Ectodermal cell (in vitro differentiated cells): ENCODE measurements around the gene CACNA1H.
"Not testable (repeated sequence)": the region's sequence is repeated elsewhere in the genome, so short reads cannot be mapped to it uniquely, and the experiment has no call there.

Experiments
- H3K27ac ChIP-seq: 2 replicates; pipeline ENCODE4 v1.7.0; 2013; ENCODE audit warnings: mild to moderate bottlenecking, low read depth, low read length; ENCODE audit not compliant: insufficient read depth, poor library complexity, severe bottlenecking
- H3K27me3 ChIP-seq: 2 replicates; pipeline ENCODE4 v1.7.0; 2013; ENCODE audit warnings: mild to moderate bottlenecking, low read length; ENCODE audit not compliant: insufficient read depth, control insufficient read depth, poor library complexity, severe bottlenecking
- H3K36me3 ChIP-seq: one replicate; pipeline ENCODE4 v1.7.0; 2013; ENCODE audit warnings: low read length; ENCODE audit not compliant: control insufficient read depth, insufficient read depth
- H3K4me1 ChIP-seq: one replicate; pipeline ENCODE4 v1.7.0; 2013; ENCODE audit warnings: low read length; ENCODE audit not compliant: control insufficient read depth, insufficient read depth
- H3K4me3 ChIP-seq: 2 replicates; pipeline ENCODE4 v1.7.0; 2013; ENCODE audit warnings: low read depth, low read length, control low read depth; ENCODE audit not compliant: insufficient read depth
- H3K9me3 ChIP-seq: 2 replicates; pipeline ENCODE4 v1.7.0; 2013; ENCODE audit warnings: mild to moderate bottlenecking, low read length, moderate library complexity; ENCODE audit not compliant: control insufficient read depth
- WGBS, 2 experiments: methylation state at CpG; one replicate each; pipeline ENCODE4 v1.1.7; 2013; ENCODE audit warnings: missing lambda C conversion rate in 2 of 2; 5-methylcytosine and 5-hydroxymethylcytosine counted together

The CACNA1H gene

GRCh38 chr16:1181404-1182315, 28.8 kb downstream of the CACNA1H start:
- H3K27me3 ChIP-seq = no peaks in the 10 kb centered on the region
- H3K9me3 ChIP-seq = no peaks in the 10 kb centered on the region
- H3K4me1 ChIP-seq = peaks cover 20% of the 10 kb centered on the region
- no peak overlapping the region for H3K4me3 ChIP-seq
- H3K36me3 ChIP-seq = no peaks in the 10 kb centered on the region
- no peak overlapping the region for H3K27ac ChIP-seq
- WGBS, 2 experiments = 82 to 84% methylated on average over 39 of the region's 39 CpGs

GRCh38 chr16:1182316-1182671, 29.4 kb downstream of the CACNA1H start:
- H3K27ac ChIP-seq = no peak overlapping the region
- WGBS, 2 experiments = 61 to 71% methylated on average over 19 of the region's 19 CpGs
- H3K36me3 ChIP-seq = no peaks in the 10 kb centered on the region
- no peaks in the 10 kb centered on the region for H3K27me3 ChIP-seq
- H3K4me1 ChIP-seq = peaks cover 19% of the 10 kb centered on the region
- no peaks in the 10 kb centered on the region for H3K9me3 ChIP-seq
- H3K4me3 ChIP-seq = no peak overlapping the region

GRCh38 chr16:1182950-1183907, 30.3 kb downstream of the CACNA1H start:
- H3K9me3 ChIP-seq = no peaks in the 10 kb centered on the region
- H3K4me3 ChIP-seq = no peak overlapping the region
- no peaks in the 10 kb centered on the region for H3K36me3 ChIP-seq
- H3K27ac ChIP-seq = no peak overlapping the region
- H3K4me1 ChIP-seq = peaks cover 19% of the 10 kb centered on the region
- no peaks in the 10 kb centered on the region for H3K27me3 ChIP-seq
- whole genome bisulfite sequencing, 2 experiments = 62 to 63% methylated on average over 45 of the region's 45 CpGs

GRCh38 chr16:1184156-1184868, 31.4 kb downstream of the CACNA1H start:
- Histone ChIP-seq H3K27me3 (no peaks in the 10 kb centered on the region), H3K4me3 (no peak overlapping the region), H3K9me3 (no peaks in the 10 kb centered on the region), H3K36me3 (no peaks in the 10 kb centered on the region), H3K27ac (no peak overlapping the region), H3K4me1 (peaks cover 19% of the 10 kb centered on the region)
- WGBS, 2 experiments = 93 to 94% methylated on average over 26 of the region's 26 CpGs

- Histone ChIP-seq H3K4me1 (peaks cover 19% of the 10 kb centered on the region), H3K27me3 (no peaks in the 10 kb centered on the region), H3K36me3 (no peaks in the 10 kb centered on the region), H3K4me3 (no peak overlapping the region), H3K9me3 (no peaks in the 10 kb centered on the region), H3K27ac (no peak overlapping the region)
- 96 to 97% methylated on average over 18 of the region's 18 CpGs for WGBS, 2 experiments
These were observed 32.1 kb downstream of the CACNA1H start for GRCh38 chr16:1184980-1185379.

GRCh38 chr16:1185460-1186207, 32.7 kb downstream of the CACNA1H start:
- H3K36me3 ChIP-seq, H3K27ac ChIP-seq, H3K4me3 ChIP-seq, H3K27me3 ChIP-seq, H3K9me3 ChIP-seq: not testable (repeated sequence)
- 92 to 93% methylated on average over 77 to 79 of the region's 86 CpGs for WGBS, 2 experiments
- H3K4me1 ChIP-seq = peaks cover 19% of the 10 kb centered on the region

GRCh38 chr16:1188432-1189189, 35.7 kb downstream of the CACNA1H start:
- H3K4me1 ChIP-seq = peaks cover 11% of the 10 kb centered on the region
- no peaks in the 10 kb centered on the region for H3K36me3 ChIP-seq
- no peaks in the 10 kb centered on the region for H3K27me3 ChIP-seq
- no peaks in the 10 kb centered on the region for H3K9me3 ChIP-seq
- no peak overlapping the region for H3K27ac ChIP-seq
- H3K4me3 ChIP-seq = no peak overlapping the region
- 64% methylated on average over 32 of the region's 32 CpGs for WGBS, 2 experiments

- no peaks in the 10 kb centered on the region for H3K27me3 ChIP-seq
- no peak overlapping the region for H3K4me3 ChIP-seq
- H3K9me3 ChIP-seq = no peaks in the 10 kb centered on the region
- no peak overlapping the region for H3K27ac ChIP-seq
- H3K4me1 ChIP-seq = peaks cover 6% of the 10 kb centered on the region
- WGBS, 2 experiments = 97 to 98% methylated on average over 5 of the region's 7 CpGs
- H3K36me3 ChIP-seq = no peaks in the 10 kb centered on the region
These were observed 36.5 kb downstream of the CACNA1H start for GRCh38 chr16:1189455-1189854.

- not testable (repeated sequence) for H3K27ac ChIP-seq, H3K36me3 ChIP-seq, H3K4me3 ChIP-seq, H3K4me1 ChIP-seq, H3K9me3 ChIP-seq, H3K27me3 ChIP-seq
- WGBS, 2 experiments = 93 to 94% methylated on average over 11 of the region's 11 CpGs
These were observed 37.9 kb downstream of the CACNA1H start for GRCh38 chr16:1190789-1191188.
